Mesenchymal stem cell (in vitro differentiated cells and primary cell): Measurements from ENCODE around the gene PAFAH1B2.
A peak's percentile ranks its signal among the peaks of the same experiment; 100 is the strongest.
"Not testable (repeated sequence)": the region's sequence is repeated elsewhere in the genome, so short reads cannot be mapped to it uniquely, and the experiment has no call there.

Source experiments
- DNase-seq: peaks from one replicate; pipeline ENCODE4 v3.0.0-alpha.2; 2013
- H2AFZ ChIP-seq: one replicate; pipeline ENCODE4 v1.6.1; 2013; ENCODE audit warnings: low read depth, mild to moderate bottlenecking, control low read depth, inconsistent platforms, low read length, moderate library complexity
- H2AK5ac ChIP-seq: 2 replicates; pipeline ENCODE4 v1.6.1; 2013; ENCODE audit warnings: low read length, moderate library complexity, mild to moderate bottlenecking, inconsistent platforms; ENCODE audit not compliant: severe bottlenecking
- H2BK120ac ChIP-seq: one replicate; pipeline ENCODE4 v1.6.1; 2013; ENCODE audit warnings: low read depth, mild to moderate bottlenecking, inconsistent platforms, low read length, moderate library complexity
- H2BK12ac ChIP-seq, 2 experiments: one replicate each; pipeline ENCODE4 v1.6.1; 2013; ENCODE audit warnings: inconsistent platforms in 2 of 2, low read length in 2 of 2, mild to moderate bottlenecking in 2 of 2, moderate library complexity in 2 of 2, control low read depth in 1 of 2
- H2BK15ac ChIP-seq: one replicate; pipeline ENCODE4 v1.6.1; 2013; ENCODE audit warnings: mild to moderate bottlenecking, low read depth, inconsistent platforms; ENCODE audit not compliant: poor library complexity, severe bottlenecking
- H2BK5ac ChIP-seq: 2 replicates; pipeline ENCODE4 v1.6.1; 2013; ENCODE audit warnings: low read depth, mild to moderate bottlenecking, low read length, control low read depth, inconsistent platforms; ENCODE audit not compliant: poor library complexity, severe bottlenecking
- H3K14ac ChIP-seq, 2 experiments: one replicate each; pipeline ENCODE4 v1.6.1; 2013; ENCODE audit warnings: inconsistent platforms in 2 of 2, low read length in 2 of 2, control low read depth in 1 of 2, mild to moderate bottlenecking in 1 of 2, moderate library complexity in 1 of 2
- H3K18ac ChIP-seq, 2 experiments: one replicate each; pipeline ENCODE4 v1.6.1; 2013; ENCODE audit warnings: inconsistent platforms in 2 of 2, low read length in 2 of 2, control low read depth in 1 of 2, low read depth in 1 of 2, mild to moderate bottlenecking in 1 of 2
- H3K23ac ChIP-seq, 2 experiments: one replicate each; pipeline ENCODE4 v1.6.1; 2013; ENCODE audit warnings: inconsistent platforms in 2 of 2, low read length in 2 of 2, mild to moderate bottlenecking in 2 of 2, moderate library complexity in 2 of 2, control low read depth in 1 of 2
- H3K27ac ChIP-seq: 2 replicates; pipeline ENCODE4 v1.5.1; 2013; ENCODE audit warnings: mild to moderate bottlenecking, moderate library complexity, low read length, control low read depth, inconsistent platforms; ENCODE audit not compliant: poor library complexity, severe bottlenecking
- H3K27me3 ChIP-seq, 2 experiments: 2 replicates each; pipeline versions ENCODE4 v1.6.1 to v1.7.0; 2013; ENCODE audit warnings: low read length in 2 of 2, mild to moderate bottlenecking in 2 of 2, moderate library complexity in 2 of 2, control low read depth in 1 of 2, inconsistent platforms in 1 of 2; ENCODE audit not compliant: control insufficient read depth in 1 of 2, insufficient read depth in 1 of 2
- H3K36me3 ChIP-seq, 2 experiments: 2 replicates each; pipeline versions ENCODE4 v1.6.1 to v1.7.0; 2013; ENCODE audit warnings: low read length in 2 of 2, control low read depth in 1 of 2, inconsistent platforms in 1 of 2, low read depth in 1 of 2, mild to moderate bottlenecking in 1 of 2; ENCODE audit not compliant: insufficient read depth in 2 of 2, control insufficient read depth in 1 of 2
- H3K4ac ChIP-seq, 2 experiments: one replicate each; pipeline ENCODE4 v1.6.1; 2013; ENCODE audit warnings: inconsistent platforms in 2 of 2, low read length in 2 of 2, mild to moderate bottlenecking in 2 of 2, moderate library complexity in 2 of 2, control low read depth in 1 of 2, low read depth in 1 of 2
- H3K4me1 ChIP-seq: 2 replicates; pipeline ENCODE4 v1.6.1; 2013; ENCODE audit warnings: low read depth, low read length, control low read depth; ENCODE audit not compliant: control insufficient read depth, insufficient read depth
- H3K4me2 ChIP-seq: 2 replicates; pipeline ENCODE4 v1.6.1; 2013; ENCODE audit warnings: low read length, mild to moderate bottlenecking, inconsistent platforms; ENCODE audit not compliant: poor library complexity, severe bottlenecking
- H3K4me3 ChIP-seq, 2 experiments: 2 replicates each; pipeline versions ENCODE4 v1.5.1 to v1.7.0; 2013; ENCODE audit warnings: low read length in 2 of 2, mild to moderate bottlenecking in 2 of 2, control low read depth in 1 of 2, low read depth in 1 of 2; ENCODE audit not compliant: insufficient read depth in 1 of 2
- H3K79me1 ChIP-seq: replicated peaks from 2 replicates; pipeline ENCODE4 v1.6.1; 2013; ENCODE audit warnings: mild to moderate bottlenecking, control low read depth, low read length, inconsistent platforms; ENCODE audit not compliant: poor library complexity, severe bottlenecking
- H3K9ac ChIP-seq: 2 replicates; pipeline ENCODE4 v1.7.0; 2013; ENCODE audit warnings: mild to moderate bottlenecking, low read length, moderate library complexity
- H3K9me3 ChIP-seq: 2 replicates; pipeline ENCODE4 v1.7.0; 2013; ENCODE audit warnings: mild to moderate bottlenecking, low read length; ENCODE audit not compliant: control insufficient read depth
- H4K8ac ChIP-seq: one replicate; pipeline ENCODE4 v1.6.1; 2013; ENCODE audit warnings: inconsistent platforms, mild to moderate bottlenecking, low read length, moderate library complexity
- H4K91ac ChIP-seq: one replicate; pipeline ENCODE4 v1.6.1; 2013; ENCODE audit warnings: mild to moderate bottlenecking, low read length, inconsistent platforms
- WGBS: methylation state at CpG from one replicate; pipeline ENCODE4 v1.1.7; 2013; ENCODE audit warnings: mixed read lengths; 5-methylcytosine and 5-hydroxymethylcytosine counted together

Gene PAFAH1B2

GRCh38 chr11:117134431-117134830 is 9.7 kb upstream of the PAFAH1B2 start:
- Histone ChIP-seq H3K4me2 (no peak overlapping the region), H3K9ac (no peak overlapping the region), H3K4ac (no peak overlapping the region), H3K18ac (no peak overlapping the region), H2BK5ac (no peak overlapping the region), H2AK5ac (no peak overlapping the region), H3K14ac (no peak overlapping the region), H2AFZ (no peak overlapping the region), H3K79me1 (no peaks in the 10 kb centered on the region), H4K91ac (no peak overlapping the region), H2BK15ac (no peak overlapping the region), H3K4me3 (no peak overlapping the region), H2BK12ac (no peak overlapping the region), H3K4me1 (no peaks in the 10 kb centered on the region), H3K36me3 (no peaks in the 10 kb centered on the region), H3K27me3 (peaks cover 0 to 3% of the 10 kb centered on the region in 2 experiments), H4K8ac (no peak overlapping the region), H3K9me3 (no peaks in the 10 kb centered on the region), H3K23ac (no peak overlapping the region), H2BK120ac (no peak overlapping the region), H3K27ac (no peak overlapping the region)
- no CpG with 5 or more reads among the region's 3 CpGs for WGBS
- no peak for DNase-seq

GRCh38 chr11:117134979-117135378 is 9.1 kb upstream of the PAFAH1B2 start:
- H2AK5ac ChIP-seq, H3K4ac ChIP-seq, H2BK15ac ChIP-seq, H3K79me1 ChIP-seq, H3K23ac ChIP-seq, H4K91ac ChIP-seq, H3K27me3 ChIP-seq, H3K27ac ChIP-seq, H3K36me3 ChIP-seq, H3K4me1 ChIP-seq, H2BK12ac ChIP-seq, H3K9me3 ChIP-seq, H2BK5ac ChIP-seq, H3K9ac ChIP-seq, H3K4me2 ChIP-seq, H2AFZ ChIP-seq, H2BK120ac ChIP-seq, H4K8ac ChIP-seq, H3K14ac ChIP-seq, H3K4me3 ChIP-seq, H3K18ac ChIP-seq, DNase-seq: not testable (repeated sequence)
- WGBS: no CpG with 5 or more reads among the region's 4 CpGs

GRCh38 chr11:117137223-117138086 is 6.6 kb upstream of the PAFAH1B2 start:
- not testable (repeated sequence) for H3K9me3 ChIP-seq, H3K9ac ChIP-seq, H3K79me1 ChIP-seq, H2AFZ ChIP-seq, H2BK120ac ChIP-seq, H3K23ac ChIP-seq, H3K4me1 ChIP-seq, H3K4me2 ChIP-seq, DNase-seq, H3K4me3 ChIP-seq, H2AK5ac ChIP-seq, H2BK12ac ChIP-seq, H3K36me3 ChIP-seq, H2BK15ac ChIP-seq, H2BK5ac ChIP-seq, H3K14ac ChIP-seq, H3K27me3 ChIP-seq, H3K4ac ChIP-seq, H3K18ac ChIP-seq, H4K91ac ChIP-seq, H4K8ac ChIP-seq, H3K27ac ChIP-seq
- no CpG with 5 or more reads among the region's 15 CpGs for WGBS

- WGBS: 15% methylated on average over 2 of the region's 5 CpGs
Measured at GRCh38 chr11:117143390-117143789, 697 bp upstream of the PAFAH1B2 start.

More at GRCh38 chr11:117143390-117143789, 697 bp upstream of the PAFAH1B2 start:
- Histone ChIP-seq H3K4me2 (peak overlapping the region; percentile 46), H2BK12ac (no peak overlapping the region), H4K91ac (no peak overlapping the region), H3K4ac (no peak overlapping the region), H2BK15ac (no peak overlapping the region), H3K27me3 (no peaks in the 10 kb centered on the region), H3K23ac (no peak overlapping the region), H3K14ac (no peak overlapping the region), H3K9ac (peak overlapping the region; percentile 97), H3K4me3 (peak overlapping the region in 1 of 2 experiments; percentile 85), H2AFZ (no peak overlapping the region), H3K79me1 (no peaks in the 10 kb centered on the region), H2AK5ac (no peak overlapping the region), H3K9me3 (no peaks in the 10 kb centered on the region), H3K4me1 (peaks cover 12% of the 10 kb centered on the region), H4K8ac (no peak overlapping the region), H3K27ac (peak overlapping the region; percentile 60), H3K18ac (no peak overlapping the region), H2BK5ac (no peak overlapping the region), H2BK120ac (no peak overlapping the region), H3K36me3 (peaks cover 8 to 21% of the 10 kb centered on the region in 2 experiments)
- DNase-seq: peak; percentile 44
